IMR-90 (cell line): ENCODE measurements around the gene MEF2D. TPM values are rescaled to one million over a fixed set of nuclear protein-coding genes. Genes with fewer than 3 reads are reported as not detected.

Source experiments
- ATAC-seq: fragments of 200-7000 bp; cut with Tn5 transposase; 2 replicates; pipeline ENCODE4 v1.9.1; 2020; ENCODE audit warnings: low read depth, mild to moderate bottlenecking, moderate library complexity
- BruUV-seq: library from RNA; stranded (reverse); fragments of 400-500 nt; replicated peaks from 2 replicates; lab custom pipeline; 2021; lab: Mats Ljungman, UMichigan
- CTCF ChIA-PET: fragments of 300-600 bp; formaldehyde crosslinking; extraction: SDS; loops from one replicate; lab custom pipeline; 2021; ENCODE audit warnings: antibody characterized with exemption; lab: Yijun Ruan, JAX
- POLR2A ChIA-PET: fragments of 300-600 bp; sonication (Branson Sonifier 250); formaldehyde crosslinking; loops from one replicate; lab custom pipeline; 2022; ENCODE audit warnings: antibody characterized with exemption; ENCODE audit not compliant: unreplicated experiment; lab: Charles Lee
- DNase-seq: peaks from one replicate; pipeline ENCODE4 v3.0.0; 2013
- H2AFZ ChIP-seq: replicated peaks from 2 replicates; pipeline ENCODE3; 2013; ENCODE audit warnings: low read length, mild to moderate bottlenecking; ENCODE audit not compliant: poor library complexity
- H2AK5ac ChIP-seq: 2 replicates; pipeline ENCODE4 v1.6.1; 2013; ENCODE audit warnings: low read depth, low read length, inconsistent platforms
- H2AK9ac ChIP-seq: replicated peaks from 2 replicates; pipeline ENCODE3; 2013; ENCODE audit warnings: mild to moderate bottlenecking, low read depth, low read length, moderate library complexity; ENCODE audit not compliant: poor library complexity
- H2BK120ac ChIP-seq: 2 replicates; pipeline ENCODE4 v1.6.1; 2013; ENCODE audit warnings: low read depth, low read length, inconsistent platforms
- H2BK15ac ChIP-seq: 3 replicates; pipeline ENCODE4 v1.6.1; 2013; ENCODE audit warnings: low read depth, low read length, inconsistent platforms
- H2BK20ac ChIP-seq: 2 replicates; pipeline ENCODE4 v1.6.1; 2013; ENCODE audit warnings: low read depth, mild to moderate bottlenecking, inconsistent platforms, low read length, moderate library complexity
- H2BK5ac ChIP-seq: 2 replicates; pipeline ENCODE4 v1.6.1; 2013; ENCODE audit warnings: mild to moderate bottlenecking, low read depth, low read length, inconsistent platforms; ENCODE audit not compliant: poor library complexity, severe bottlenecking
- H3K14ac ChIP-seq: replicated peaks from 2 replicates; pipeline ENCODE4 v1.6.1; 2013; ENCODE audit warnings: low read depth, low read length, inconsistent platforms
- H3K18ac ChIP-seq: 2 replicates; pipeline ENCODE4 v1.6.1; 2013; ENCODE audit warnings: low read depth, low read length, control low read depth
- H3K23ac ChIP-seq: 2 replicates; pipeline ENCODE4 v1.6.1; 2013; ENCODE audit warnings: low read depth, low read length, inconsistent platforms
- H3K27ac ChIP-seq: 2 replicates; pipeline ENCODE4 v1.5.1; 2013; ENCODE audit warnings: mild to moderate bottlenecking, control low read depth, low read length; ENCODE audit not compliant: insufficient read depth
- H3K27me3 ChIP-seq: 2 replicates; pipeline ENCODE4 v1.6.1; 2013; ENCODE audit warnings: low read length; ENCODE audit not compliant: control insufficient read depth, insufficient read depth
- H3K36me3 ChIP-seq: 2 replicates; pipeline ENCODE4 v1.6.1; 2013; ENCODE audit warnings: low read length, mixed read lengths; ENCODE audit not compliant: control insufficient read depth, insufficient read depth
- H3K4ac ChIP-seq: 2 replicates; pipeline ENCODE4 v1.6.1; 2013; ENCODE audit warnings: low read depth, low read length, inconsistent platforms
- H3K4me1 ChIP-seq: 2 replicates; pipeline ENCODE4 v1.6.1; 2013; ENCODE audit warnings: low read length, mixed read lengths; ENCODE audit not compliant: control insufficient read depth, insufficient read depth
- H3K4me2 ChIP-seq: 2 replicates; pipeline ENCODE4 v1.6.1; 2013; ENCODE audit warnings: low read depth, mild to moderate bottlenecking, control low read depth, low read length, moderate library complexity
- H3K4me3 ChIP-seq: 2 replicates; pipeline ENCODE4 v1.5.1; 2013; ENCODE audit warnings: low read depth, mild to moderate bottlenecking, control low read depth, low read length, moderate library complexity; ENCODE audit not compliant: insufficient read depth
- H3K56ac ChIP-seq: 2 replicates; pipeline ENCODE4 v1.6.1; 2013; ENCODE audit warnings: low read length, inconsistent platforms; ENCODE audit not compliant: insufficient read depth; ENCODE audit errors: extremely low read depth
- H3K79me1 ChIP-seq, 2 experiments: 2 replicates each; pipeline ENCODE4 v1.6.1; 2013; ENCODE audit warnings: low read length in 2 of 2, inconsistent platforms in 1 of 2, low read depth in 1 of 2
- H3K9ac ChIP-seq: 2 replicates; pipeline ENCODE4 v1.6.1; 2013; ENCODE audit warnings: low read depth, low read length, control low read depth
- H3K9me1 ChIP-seq: 2 replicates; pipeline ENCODE4 v1.6.1; 2013; ENCODE audit warnings: low read length, inconsistent platforms; ENCODE audit not compliant: insufficient read depth
- H3K9me3 ChIP-seq: 2 replicates; pipeline ENCODE4 v1.6.1; 2013; ENCODE audit warnings: low read length; ENCODE audit not compliant: control insufficient read depth, insufficient read depth
- H4K20me1 ChIP-seq: 2 replicates; pipeline ENCODE4 v1.6.1; 2013; ENCODE audit warnings: low read length, inconsistent platforms; ENCODE audit not compliant: insufficient read depth
- H4K5ac ChIP-seq: 2 replicates; pipeline ENCODE4 v1.6.1; 2013; ENCODE audit warnings: mild to moderate bottlenecking, low read depth, low read length, control low read depth
- H4K8ac ChIP-seq, 2 experiments: 2 replicates each; pipeline ENCODE4 v1.6.1; 2013; ENCODE audit warnings: low read depth in 2 of 2, low read length in 2 of 2, control low read depth in 1 of 2, inconsistent platforms in 1 of 2
- H4K91ac ChIP-seq: 2 replicates; pipeline ENCODE4 v1.6.1; 2013; ENCODE audit warnings: low read depth, low read length, inconsistent platforms; ENCODE audit not compliant: insufficient read depth
- MAZ ChIP-seq: IDR thresholded peaks from 2 replicates; pipeline ENCODE4 v1.6.1; 2012; ENCODE audit warnings: low read depth, mild to moderate bottlenecking, low read length, improper control_type of control experiment, moderate library complexity, borderline replicate concordance
- POLR2A ChIP-seq: IDR thresholded peaks from 2 replicates; pipeline ENCODE4 v1.6.1; 2012; ENCODE audit warnings: mild to moderate bottlenecking, low read depth, low read length
- RFX5 ChIP-seq: IDR thresholded peaks from 2 replicates; pipeline ENCODE4 v1.8.0; 2012; ENCODE audit warnings: low read depth, mild to moderate bottlenecking, low read length, moderate library complexity
- SMC3 ChIP-seq: fragments of 150-350 bp; IDR thresholded peaks from 2 replicates; pipeline ENCODE4 v1.6.1; 2016; ENCODE audit warnings: low read depth, mild to moderate bottlenecking, antibody characterized with exemption, low read length, moderate library complexity
- WGBS, 2 experiments: methylation state at CpG; one replicate each; pipeline versions ENCODE4 v1.1.5 to v1.1.7; 2013; ENCODE audit warnings: missing lambda C conversion rate in 2 of 2; ENCODE audit not compliant: insufficient read length in 1 of 2; ENCODE audit errors: extremely low coverage in 2 of 2; 5-methylcytosine and 5-hydroxymethylcytosine counted together
- dilution Hi-C: fragments of 300-500 bp; cut with HindIII; formaldehyde crosslinking; loops from one replicate; pipeline ENCODE4 v1.14.3; 2018; ENCODE audit warnings: low sequenced_read_pairs; ENCODE audit not compliant: unreplicated experiment
- in situ Hi-C: fragments of 300-500 bp; cut with MboI; formaldehyde crosslinking; loops from 3 replicates; pipeline ENCODE4 v1.14.3; 2019; ENCODE audit warnings: low sequenced_read_pairs, inconsistent platforms, mixed read lengths
- intact Hi-C: fragments of 100-400 bp; cut with micrococcal nuclease; formaldehyde crosslinking; loops from 2 replicates; pipeline ENCODE4 v1.10.0; 2022
- polyA plus RNA-seq, 3 experiments: library from polyadenylated mRNA; depleted of rRNA; stranded (reverse); fragments of >200 nt; gene quantifications; 2 replicates each; pipeline ENCODE4 v1.2.3, GENCODE V29; 2012; ENCODE audit warnings: low replicate concordance in 1 of 3
- total RNA-seq: library from RNA; depleted of rRNA; stranded (reverse); fragments of >200 nt; gene quantifications from 2 replicates; pipeline ENCODE4 v1.2.3, GENCODE V29; 2012

MEF2D gene
- total and polyA plus RNA-seq, 2 of the 4 experiments (the other 2 are of a cell fraction): 2.9 to 20.0 TPM

DNA sequence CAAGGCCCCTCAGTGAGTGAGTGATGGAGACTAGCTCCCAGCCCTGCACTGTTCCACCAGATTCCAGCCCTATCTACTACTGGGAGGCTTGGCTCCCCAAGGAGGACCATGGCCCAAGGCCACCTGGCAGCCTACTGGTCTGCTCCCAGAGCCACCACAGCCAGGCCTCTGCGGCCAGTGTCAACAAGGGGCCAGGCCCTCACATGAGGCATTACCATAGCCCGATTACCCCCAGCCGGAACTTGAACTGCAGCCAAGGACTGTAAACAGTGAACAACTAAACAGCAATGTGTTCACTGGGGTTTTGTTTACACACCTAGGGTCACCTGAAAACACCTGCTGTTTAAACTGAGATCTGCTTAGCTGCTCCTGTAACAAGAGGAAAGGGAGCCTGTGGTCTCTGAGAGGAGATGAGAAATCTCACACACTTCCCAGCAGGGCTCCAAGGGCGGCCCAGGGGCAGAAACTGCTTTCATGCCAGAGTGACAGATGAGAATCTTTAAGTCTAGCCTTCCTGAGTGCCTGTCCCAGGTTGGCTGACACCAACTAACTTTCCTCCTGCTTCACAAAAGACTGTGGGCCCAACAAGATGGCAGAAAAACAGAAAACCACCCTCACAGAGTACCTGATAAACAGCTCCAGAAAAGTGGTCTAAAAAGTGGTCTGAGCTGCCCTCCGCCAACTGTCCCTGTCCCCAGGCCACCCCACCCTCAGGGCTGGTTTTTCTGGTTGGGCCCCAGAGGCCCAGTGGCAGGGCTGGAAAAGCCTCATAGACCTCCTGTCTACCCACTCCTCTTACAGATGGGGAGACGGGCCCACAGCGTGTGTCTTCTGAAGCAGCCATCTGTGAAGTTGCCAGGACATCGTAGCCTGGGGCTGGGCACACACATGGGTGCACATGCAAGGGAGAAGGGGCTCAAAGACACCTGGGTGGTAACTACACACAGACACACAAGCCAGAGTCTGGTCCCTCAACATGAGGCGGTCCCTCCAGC lies 28.8 kb downstream of the MEF2D start:
- ATAC-seq: no peak
- DNase-seq: no peak
- H3K4me1 ChIP-seq: peaks cover 15% of the 10 kb centered on the region

More for the DNA sequence above, 28.8 kb downstream of the MEF2D start:
- Histone ChIP-seq H2BK15ac (no peak overlapping the region), H3K23ac (no peak overlapping the region), H4K91ac (no peak overlapping the region), H3K4me3 (no peak overlapping the region), H4K20me1 (peaks cover 35% of the 10 kb centered on the region), H3K27ac (no peak overlapping the region), H4K5ac (no peak overlapping the region), H2AFZ (no peak overlapping the region), H2AK9ac (no peak overlapping the region), H3K4ac (no peak overlapping the region), H4K8ac (no peak overlapping the region), H2BK20ac (no peak overlapping the region), H3K18ac (no peak overlapping the region), H3K36me3 (peaks cover 81% of the 10 kb centered on the region), H3K9ac (no peak overlapping the region), H3K14ac (no peak overlapping the region), H3K9me1 (peaks cover 15% of the 10 kb centered on the region), H3K27me3 (no peaks in the 10 kb centered on the region), H2AK5ac (no peak overlapping the region), H2BK120ac (no peak overlapping the region), H3K56ac (no peak overlapping the region), H2BK5ac (no peak overlapping the region), H3K9me3 (no peaks in the 10 kb centered on the region), H3K4me2 (no peak overlapping the region), H3K79me1 (peaks cover 23 to 67% of the 10 kb centered on the region in 2 experiments)
- ChIA-PET CTCF (no interaction called here), POLR2A (no interaction called here)
- TF ChIP-seq RFX5 (no peak), POLR2A (no peak), MAZ (no peak), SMC3 (no peak)
- intact Hi-C loops: no loop called here
- BruUV-seq: no TSS peak
- WGBS, 2 experiments: 100% methylated on average over 2 of the region's 9 CpGs; no CpG with 5 or more reads in 1 of the 2 experiments
- dilution Hi-C loops: no loop called here
- in situ Hi-C loops: no loop called here
